GM06990 (cell line): Measurements from ENCODE around the gene KRT10.

Experiments
- DNase-seq: peaks from one replicate; pipeline ENCODE4 v3.0.0-alpha.2; 2011; ENCODE audit not compliant: insufficient read length; ENCODE audit errors: extremely low read depth
- H3K27me3 ChIP-seq: replicated peaks from 2 replicates; pipeline ENCODE4 v1.6.0; 2011; ENCODE audit warnings: low read length; ENCODE audit not compliant: control insufficient read depth, insufficient read depth
- H3K36me3 ChIP-seq: 2 replicates; pipeline ENCODE4 v1.5.1; 2011; ENCODE audit warnings: low read length; ENCODE audit not compliant: control insufficient read depth, insufficient read depth
- H3K4me3 ChIP-seq: replicated peaks from 2 replicates; pipeline ENCODE4 v1.5.1; 2011; ENCODE audit warnings: low read depth, mild to moderate bottlenecking, control low read depth, low read length
- TF ChIP-seq, protein P1 (sequence below): IDR thresholded peaks from 2 replicates; pipeline ENCODE4 v1.5.1; 2011; ENCODE audit warnings: low read length, control low read depth, mild to moderate bottlenecking, inconsistent platforms; ENCODE audit not compliant: insufficient read depth, poor library complexity, severe bottlenecking

KRT10 gene

DNA sequence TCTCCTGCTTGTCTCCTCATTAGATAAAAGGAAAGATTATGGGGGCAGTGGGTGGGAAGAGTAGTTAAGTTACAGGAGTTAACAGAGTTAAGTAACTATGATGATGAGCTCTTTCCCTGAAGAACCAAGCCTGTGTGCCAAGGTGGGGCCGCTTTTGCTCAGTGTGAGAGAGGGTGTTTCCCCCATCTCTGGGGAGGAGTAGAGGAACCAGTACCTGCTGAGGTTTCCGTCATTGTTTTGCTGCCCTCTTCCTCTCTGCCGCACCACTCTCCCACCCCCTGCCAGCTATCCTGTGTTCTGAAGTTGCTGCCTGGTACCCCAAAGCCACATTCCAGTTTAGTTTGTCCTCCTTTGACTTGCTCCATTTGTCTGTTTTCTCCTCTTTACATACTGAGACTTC, 20.8 kb upstream of the KRT10 start:
- no peak overlapping the region for H3K4me3 ChIP-seq
- no peak for DNase-seq
- H3K27me3 ChIP-seq: no peaks in the 10 kb centered on the region
- TF ChIP-seq, protein P1, sequence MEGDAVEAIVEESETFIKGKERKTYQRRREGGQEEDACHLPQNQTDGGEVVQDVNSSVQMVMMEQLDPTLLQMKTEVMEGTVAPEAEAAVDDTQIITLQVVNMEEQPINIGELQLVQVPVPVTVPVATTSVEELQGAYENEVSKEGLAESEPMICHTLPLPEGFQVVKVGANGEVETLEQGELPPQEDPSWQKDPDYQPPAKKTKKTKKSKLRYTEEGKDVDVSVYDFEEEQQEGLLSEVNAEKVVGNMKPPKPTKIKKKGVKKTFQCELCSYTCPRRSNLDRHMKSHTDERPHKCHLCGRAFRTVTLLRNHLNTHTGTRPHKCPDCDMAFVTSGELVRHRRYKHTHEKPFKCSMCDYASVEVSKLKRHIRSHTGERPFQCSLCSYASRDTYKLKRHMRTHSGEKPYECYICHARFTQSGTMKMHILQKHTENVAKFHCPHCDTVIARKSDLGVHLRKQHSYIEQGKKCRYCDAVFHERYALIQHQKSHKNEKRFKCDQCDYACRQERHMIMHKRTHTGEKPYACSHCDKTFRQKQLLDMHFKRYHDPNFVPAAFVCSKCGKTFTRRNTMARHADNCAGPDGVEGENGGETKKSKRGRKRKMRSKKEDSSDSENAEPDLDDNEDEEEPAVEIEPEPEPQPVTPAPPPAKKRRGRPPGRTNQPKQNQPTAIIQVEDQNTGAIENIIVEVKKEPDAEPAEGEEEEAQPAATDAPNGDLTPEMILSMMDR: no peak
- no peaks in the 10 kb centered on the region for H3K36me3 ChIP-seq

DNA sequence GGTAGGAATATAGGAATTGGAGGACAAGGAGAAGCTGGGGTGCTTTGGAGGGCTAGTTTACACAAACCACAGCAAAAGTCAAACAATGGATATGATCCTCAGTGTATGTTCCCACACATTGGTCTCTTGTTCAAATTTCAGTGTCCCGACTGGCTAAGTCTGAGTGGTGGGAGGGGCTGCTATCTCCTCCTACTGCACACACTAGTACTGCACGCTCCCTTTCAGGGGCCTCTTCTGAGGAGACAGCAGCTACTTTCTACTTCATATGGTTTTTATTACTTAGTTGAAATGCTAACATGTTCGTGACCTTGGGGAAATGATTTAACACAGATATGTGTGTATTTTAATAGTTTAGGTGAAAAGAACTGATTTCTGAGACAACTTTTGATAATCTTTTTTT, 18.8 kb upstream of the KRT10 start:
- TF ChIP-seq, protein P1: no peak
- Histone ChIP-seq H3K36me3 (no peaks in the 10 kb centered on the region), H3K27me3 (no peaks in the 10 kb centered on the region), H3K4me3 (no peak overlapping the region)
- no peak for DNase-seq

DNA sequence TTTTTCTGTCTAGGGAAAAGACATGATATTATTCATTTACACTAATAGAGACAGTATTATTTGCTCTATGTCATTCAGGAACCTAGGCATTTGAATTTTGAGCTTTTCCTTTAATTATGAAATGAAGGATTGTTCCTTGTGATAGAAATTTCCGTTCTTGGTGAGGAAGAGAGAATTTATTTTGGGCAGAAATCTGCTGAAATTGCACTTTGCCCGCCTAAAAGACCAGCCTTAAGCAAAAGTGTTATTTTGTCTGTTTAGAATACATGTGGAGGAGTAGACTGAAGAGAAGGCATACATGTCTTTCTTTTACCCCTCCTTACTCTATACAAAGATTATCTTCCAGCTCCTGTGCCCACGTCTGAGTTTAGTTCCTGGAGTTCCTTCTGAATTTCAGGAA, 16.8 kb upstream of the KRT10 start:
- TF ChIP-seq, protein P1: no peak
- H3K27me3 ChIP-seq: no peaks in the 10 kb centered on the region
- H3K36me3 ChIP-seq: no peaks in the 10 kb centered on the region; the same call in 1 of the 2 replicates
- no peak overlapping the region for H3K4me3 ChIP-seq
- no peak for DNase-seq

DNA sequence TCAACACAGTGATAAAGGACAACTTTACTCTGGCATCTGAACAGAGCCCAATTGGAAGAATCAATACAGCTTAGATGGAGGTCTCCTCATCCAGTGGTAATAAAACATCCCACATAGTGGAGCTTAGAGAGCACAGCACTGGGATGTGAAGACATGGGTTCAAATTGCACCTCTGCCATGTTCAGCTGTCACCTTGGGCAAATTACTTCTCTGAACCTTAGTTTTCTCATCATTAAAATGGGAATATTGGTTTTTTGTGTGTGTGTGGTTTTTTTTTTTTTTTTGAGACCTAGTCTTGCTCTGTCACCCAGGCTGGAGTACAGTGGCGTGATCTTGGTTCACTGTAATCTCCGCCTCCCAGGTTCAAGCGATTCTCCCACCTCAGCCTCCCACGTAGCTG, 13.6 kb upstream of the KRT10 start:
- Histone ChIP-seq H3K4me3 (no peak overlapping the region), H3K36me3 (no peaks in the 10 kb centered on the region; the same call in 1 of the 2 replicates), H3K27me3 (no peaks in the 10 kb centered on the region)
- TF ChIP-seq, protein P1: no peak
- DNase-seq: no peak

DNA sequence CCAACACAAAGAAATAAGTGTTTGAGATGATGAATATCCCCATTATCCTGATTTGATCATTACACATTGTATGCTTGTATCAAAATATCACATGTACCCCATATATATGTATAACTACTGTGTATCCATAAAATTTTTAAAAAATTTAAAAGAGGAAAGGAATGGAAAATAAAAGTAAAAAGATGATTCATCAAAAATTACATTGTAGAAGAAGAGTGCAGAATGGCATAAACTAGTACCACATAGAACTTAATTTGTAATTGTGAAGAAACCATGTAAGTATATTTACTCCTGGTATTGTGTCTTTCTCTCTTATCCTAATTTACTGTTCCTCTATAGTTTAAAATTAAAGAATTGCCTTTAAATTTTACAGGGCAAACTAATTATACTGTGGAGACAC, 11.5 kb upstream of the KRT10 start:
- H3K27me3 ChIP-seq: no peaks in the 10 kb centered on the region
- DNase-seq: no peak
- TF ChIP-seq, protein P1: no peak
- H3K36me3 ChIP-seq: no peaks in the 10 kb centered on the region; the same call in 1 of the 2 replicates
- H3K4me3 ChIP-seq: no peak overlapping the region

DNA sequence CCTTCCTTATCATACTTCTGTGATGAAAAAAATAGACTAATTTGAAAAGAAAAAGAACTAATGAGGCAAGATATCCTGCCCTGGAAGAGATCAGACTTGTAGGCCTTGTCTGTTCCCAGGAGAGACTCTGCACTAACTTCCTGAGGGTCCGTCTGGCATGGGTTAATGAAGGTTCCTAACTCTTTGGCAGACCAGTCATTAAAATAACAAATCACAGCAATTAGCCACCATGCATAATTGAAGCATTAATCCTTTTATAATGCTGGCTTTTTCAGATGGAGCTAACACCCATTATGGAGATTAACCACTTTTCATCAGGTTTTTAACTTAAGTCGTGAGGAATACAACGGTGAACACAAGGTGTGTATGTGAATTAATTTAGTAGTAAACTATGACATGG, 10.4 kb upstream of the KRT10 start:
- TF ChIP-seq, protein P1: no peak
- Histone ChIP-seq H3K36me3 (no peaks in the 10 kb centered on the region; the same call in 1 of the 2 replicates), H3K27me3 (no peaks in the 10 kb centered on the region), H3K4me3 (no peak overlapping the region)
- no peak for DNase-seq
